HCT116 (cell line): ENCODE results near the gene NEK11. TPM values are rescaled to one million over a fixed set of nuclear protein-coding genes. Genes with fewer than 3 reads are reported as not detected.

Experiments used
- ATAC-seq: fragments of 200-7000 bp; cut with Tn5 transposase; 2 replicates; pipeline ENCODE4 v1.9.1; 2020; ENCODE audit warnings: mild to moderate bottlenecking, moderate library complexity
- BruUV-seq: library from RNA; stranded (reverse); fragments of 400-500 nt; replicated peaks from 2 replicates; lab custom pipeline; 2021; lab: Mats Ljungman, UMichigan
- CTCF ChIA-PET: fragments of 300-600 bp; sonication (Branson Sonifier 250); formaldehyde crosslinking; loops from one replicate; lab custom pipeline; 2021; ENCODE audit warnings: antibody characterized with exemption; lab: Charles Lee
- POLR2A ChIA-PET: fragments of 300-600, 350-600 bp; sonication (Branson Sonifier 250); formaldehyde crosslinking; loops from one replicate; lab custom pipeline; 2021; ENCODE audit warnings: antibody characterized with exemption; lab: Charles Lee
- RAD21 ChIA-PET, 2 experiments: fragments of 300-600 bp; sonication (Branson Sonifier 250); formaldehyde crosslinking; loops; one replicate each; lab custom pipeline; 2023; ENCODE audit warnings: low total read pairs in 2 of 2; ENCODE audit not compliant: uncharacterized antibody in 2 of 2, unreplicated experiment in 2 of 2, low non-redundant PET in 1 of 2; lab: Charles Lee
- DNase-seq: peaks from one replicate; pipeline ENCODE4 v3.0.0-alpha.2; 2010; ENCODE audit warnings: low read depth, low spot score
- H2AFZ ChIP-seq: fragments of 200-600 bp; shearing (Covaris generic), sonication (generic); 2 replicates; pipeline ENCODE4 v1.6.1; 2017; ENCODE audit warnings: low read depth, mixed run types, mixed read lengths, antibody characterized with exemption, low read length; ENCODE audit not compliant: poor library complexity, severe bottlenecking
- H3K27ac ChIP-seq: 2 replicates; pipeline ENCODE4 v1.5.1; 2012; ENCODE audit warnings: low read depth, low read length
- H3K27me3 ChIP-seq: fragments of 200-600 bp; sonication (generic); 2 replicates; pipeline ENCODE4 v1.6.1; 2016; ENCODE audit warnings: mixed run types, low read length, mixed read lengths; ENCODE audit not compliant: insufficient read depth
- H3K36me3 ChIP-seq, 2 experiments: fragments of 200-500 bp in 1 of 2; fragments of 200-600 bp in 1 of 2; sonication (Bioruptor generic) in 1 of 2; sonication (generic) in 1 of 2; 2 replicates each; pipeline versions ENCODE4 v1.5.1 to v1.6.1; 2014 to 2016; ENCODE audit warnings: low read length in 2 of 2, inconsistent platforms in 1 of 2, mixed read lengths in 1 of 2, mixed run types in 1 of 2; ENCODE audit not compliant: insufficient read depth in 2 of 2, control insufficient read depth in 1 of 2
- H3K4me1 ChIP-seq, 2 experiments: fragments of 200-600 bp in 1 of 2; sonication (generic) in 1 of 2; 2 replicates each; pipeline versions ENCODE4 v1.5.1 to v1.6.1; 2012 to 2017; ENCODE audit warnings: low read length in 2 of 2, inconsistent platforms in 1 of 2, mild to moderate bottlenecking in 1 of 2, mixed read lengths in 1 of 2, mixed run types in 1 of 2, moderate library complexity in 1 of 2; ENCODE audit not compliant: insufficient read depth in 2 of 2, control insufficient read depth in 1 of 2
- H3K4me2 ChIP-seq: fragments of 200-600 bp; sonication (generic); 2 replicates; pipeline ENCODE4 v1.6.1; 2017; ENCODE audit warnings: mixed run types, low read length, mixed read lengths
- H3K4me3 ChIP-seq, 2 experiments: fragments of 200-600 bp in 1 of 2; sonication (generic) in 1 of 2; replicated peaks in 1 of 2; 2 replicates each; pipeline ENCODE4 v1.5.1; 2011 to 2016; ENCODE audit warnings: low read length in 2 of 2, control low read depth in 1 of 2, low read depth in 1 of 2, mild to moderate bottlenecking in 1 of 2, mixed read lengths in 1 of 2, mixed run types in 1 of 2
- H3K79me2 ChIP-seq: fragments of 200-600 bp; sonication (generic); 2 replicates; pipeline ENCODE4 v1.6.1; 2017; ENCODE audit warnings: mild to moderate bottlenecking, mixed run types, low read length, moderate library complexity, mixed read lengths; ENCODE audit not compliant: insufficient read depth
- H3K9ac ChIP-seq: fragments of 200-600 bp; sonication (generic); 2 replicates; pipeline ENCODE4 v1.6.1; 2016; ENCODE audit warnings: low read length, mixed read lengths
- H3K9me2 ChIP-seq: fragments of 200-600 bp; sonication (generic), shearing (Covaris generic); 2 replicates; pipeline ENCODE4 v1.6.1; 2017; ENCODE audit warnings: mixed run types, mild to moderate bottlenecking, moderate library complexity; ENCODE audit not compliant: insufficient read depth
- H3K9me3 ChIP-seq, 2 experiments: fragments of 200-500 bp in 1 of 2; fragments of 200-600 bp in 1 of 2; sonication (Bioruptor generic) in 1 of 2; sonication (generic) in 1 of 2; 2 replicates each; pipeline ENCODE4 v1.6.1; 2014 to 2017; ENCODE audit warnings: low read length in 2 of 2, mixed read lengths in 2 of 2, inconsistent platforms in 1 of 2, low read depth in 1 of 2, mild to moderate bottlenecking in 1 of 2, mixed run types in 1 of 2, moderate library complexity in 1 of 2; ENCODE audit not compliant: control insufficient read depth in 1 of 2, insufficient read depth in 1 of 2
- H4K20me1 ChIP-seq: fragments of 200-600 bp; sonication (generic), shearing (Covaris generic); 2 replicates; pipeline ENCODE4 v1.6.1; 2017; ENCODE audit warnings: mixed run types, mild to moderate bottlenecking, moderate library complexity; ENCODE audit not compliant: insufficient read depth
- CEBPB ChIP-seq: IDR thresholded peaks from 2 replicates; pipeline ENCODE4 v1.6.1; 2012; ENCODE audit warnings: low read depth
- FOSL1 ChIP-seq: IDR thresholded peaks from 2 replicates; pipeline ENCODE4 v1.6.1; 2012; ENCODE audit warnings: low read depth
- JUND ChIP-seq: IDR thresholded peaks from 2 replicates; pipeline ENCODE4 v1.6.1; 2012
- TCF7L2 ChIP-seq: IDR thresholded peaks from 2 replicates; pipeline ENCODE4 v1.7.0; 2011; ENCODE audit warnings: borderline replicate concordance, inconsistent platforms; ENCODE audit not compliant: insufficient read depth, insufficient read length; ENCODE audit errors: extremely low read depth
- ZBTB33 ChIP-seq: IDR thresholded peaks from 2 replicates; pipeline ENCODE4 v1.6.1; 2011; ENCODE audit warnings: mild to moderate bottlenecking, low read length, moderate library complexity; ENCODE audit not compliant: insufficient replicate concordance; ENCODE audit errors: extremely low read depth
- ZFX ChIP-seq: fragments of 450-650 bp; IDR thresholded peaks from 2 replicates; pipeline ENCODE4 v1.6.1; 2017
- ZNF274 ChIP-seq: fragments of 200-500 bp; sonication (Bioruptor generic); IDR thresholded peaks from 2 replicates; pipeline ENCODE4 v1.6.1; 2014; ENCODE audit warnings: mild to moderate bottlenecking, low read depth, low read length, inconsistent platforms
- intact Hi-C: fragments of 100-400 bp; cut with micrococcal nuclease; formaldehyde crosslinking; loops from 2 replicates; pipeline ENCODE4 v1.10.0; 2022
- total RNA-seq: library from RNA; stranded (reverse); gene quantifications from one replicate; pipeline ENCODE4 v1.2.1, GENCODE V29; 2021; ENCODE audit not compliant: unreplicated experiment

Gene NEK11
- total RNA-seq, 1 experiment from 2014 or later = 3.1 TPM

- no TSS peak for BruUV-seq
- peak overlapping the region in 1 of 2 experiments; percentile 34; a peak in 1 of 4 replicates for H3K4me3 ChIP-seq
These were observed 323.3 kb downstream of the NEK11 start for GRCh38 chr3:131349946-131350347.

DNA sequence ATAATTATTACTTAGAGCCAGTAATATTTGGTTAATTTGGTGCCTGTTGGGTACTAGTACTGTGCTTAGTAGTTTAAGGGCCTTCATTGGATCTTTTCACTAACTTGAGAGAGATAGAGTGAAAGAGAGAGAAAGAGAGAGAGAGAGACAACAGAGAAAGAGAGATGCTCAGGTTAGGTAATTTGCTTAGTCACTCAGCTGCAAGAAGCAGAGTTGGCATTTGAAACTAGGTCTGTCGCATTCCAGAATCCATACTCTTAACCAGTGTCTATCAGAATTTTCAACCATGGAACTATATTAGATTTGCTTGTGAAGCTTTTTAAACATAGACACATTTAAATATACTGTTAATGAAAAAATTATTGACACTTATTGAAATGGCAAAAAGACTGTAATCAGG is 323.8 kb downstream of the NEK11 start:
- ChIA-PET POLR2A (interaction anchor here (1.3 kb wide), 1 partner anchor 11 kb away, joined by 5 read pairs; no protein-coding TSS in a partner anchor), RAD21 (no interaction called here), CTCF (no interaction called here)
- Histone ChIP-seq H3K4me3 (peak overlapping the region in 1 of 2 experiments; percentile 34; a peak in 1 of 4 replicates), H3K27me3 (no peaks in the 10 kb centered on the region), H3K9ac (0 out of 2 replicates have a peak overlapping the region, but pooled peaks have one; percentile 39), H3K4me2 (peak overlapping the region; percentile 73), H3K9me3 (no peaks in the 10 kb centered on the region), H2AFZ (no peak overlapping the region), H4K20me1 (no peaks in the 10 kb centered on the region), H3K27ac (no peak overlapping the region), H3K36me3 (no peaks in the 10 kb centered on the region), H3K4me1 (peaks cover 13 to 24% of the 10 kb centered on the region in 2 experiments), H3K9me2 (no peaks in the 10 kb centered on the region), H3K79me2 (no peaks in the 10 kb centered on the region)
- DNase-seq (no peak), ATAC-seq (no peak)
- intact Hi-C loops = no loop called here
- TF ChIP-seq CEBPB = peak; percentile 18; the same call in 1 of the 2 replicates
- no peak for TF ChIP-seq ZBTB33
- no peak for TF ChIP-seq TCF7L2
- BruUV-seq = no TSS peak

More at GRCh38 chr3:131349946-131350347, 323.3 kb downstream of the NEK11 start:
- no peaks in the 10 kb centered on the region for H3K27me3 ChIP-seq
- peak overlapping the region; percentile 73 for H3K4me2 ChIP-seq
- peak; percentile 21 for DNase-seq
- ATAC-seq = peak; percentile 81
- H3K27ac ChIP-seq = no peak overlapping the region
- H2AFZ ChIP-seq = peak overlapping the region; percentile 31
- H3K4me1 ChIP-seq = peaks cover 13 to 24% of the 10 kb centered on the region in 2 experiments
- POLR2A ChIA-PET = interaction anchor here (1.3 kb wide), 1 partner anchor 11 kb away, joined by 5 read pairs; no protein-coding TSS in a partner anchor
- CTCF ChIA-PET = no interaction called here
- no peaks in the 10 kb centered on the region for H3K9me2 ChIP-seq
- H4K20me1 ChIP-seq = no peaks in the 10 kb centered on the region
- H3K9ac ChIP-seq = peak overlapping the region; percentile 39; the same call in 1 of the 2 replicates
- TF ChIP-seq JUND (peak; percentile 9; the same call in 1 of the 2 replicates), ZNF274 (no peak), FOSL1 (peak; percentile 40; the same call in 1 of the 2 replicates), ZFX (no peak)
- H3K36me3 ChIP-seq = no peaks in the 10 kb centered on the region
- intact Hi-C loops = no loop called here
- RAD21 ChIA-PET = no interaction called here
- no peaks in the 10 kb centered on the region for H3K79me2 ChIP-seq
- no peaks in the 10 kb centered on the region for H3K9me3 ChIP-seq
